Frontal cortex (tissue), 4 donors: ENCODE results near the gene GABARAP. TPM values are rescaled to one million over a fixed set of nuclear protein-coding genes. Genes with fewer than 3 reads are reported as not detected.
A peak's percentile ranks its signal among the peaks of the same experiment; 100 is the strongest.
"Not testable (repeated sequence)": the region's sequence is repeated elsewhere in the genome, so short reads cannot be mapped to it uniquely, and the experiment has no call there.

Experiments used
- DNase-seq, 2 donors: peaks; one replicate each; pipeline ENCODE4 v3.0.0; 2012; ENCODE audit warnings: low spot score in 2 of 2
- FAIRE-seq: peaks from 2 replicates; lab custom pipeline; 2012; peaks lifted over from hg19 to GRCh38; lab: Jason Lieb, UNC
- total RNA-seq: library from RNA; depleted of rRNA; stranded (reverse); fragments of >200 nt; gene quantifications from one replicate; pipeline ENCODE4 v1.2.3, GENCODE V29; 2014
- donor health status: control.
- donor health status: control.
- donor health status: control.

GABARAP gene
- total RNA-seq, 1 donor from 2014 or later, result 108 TPM

DNA sequence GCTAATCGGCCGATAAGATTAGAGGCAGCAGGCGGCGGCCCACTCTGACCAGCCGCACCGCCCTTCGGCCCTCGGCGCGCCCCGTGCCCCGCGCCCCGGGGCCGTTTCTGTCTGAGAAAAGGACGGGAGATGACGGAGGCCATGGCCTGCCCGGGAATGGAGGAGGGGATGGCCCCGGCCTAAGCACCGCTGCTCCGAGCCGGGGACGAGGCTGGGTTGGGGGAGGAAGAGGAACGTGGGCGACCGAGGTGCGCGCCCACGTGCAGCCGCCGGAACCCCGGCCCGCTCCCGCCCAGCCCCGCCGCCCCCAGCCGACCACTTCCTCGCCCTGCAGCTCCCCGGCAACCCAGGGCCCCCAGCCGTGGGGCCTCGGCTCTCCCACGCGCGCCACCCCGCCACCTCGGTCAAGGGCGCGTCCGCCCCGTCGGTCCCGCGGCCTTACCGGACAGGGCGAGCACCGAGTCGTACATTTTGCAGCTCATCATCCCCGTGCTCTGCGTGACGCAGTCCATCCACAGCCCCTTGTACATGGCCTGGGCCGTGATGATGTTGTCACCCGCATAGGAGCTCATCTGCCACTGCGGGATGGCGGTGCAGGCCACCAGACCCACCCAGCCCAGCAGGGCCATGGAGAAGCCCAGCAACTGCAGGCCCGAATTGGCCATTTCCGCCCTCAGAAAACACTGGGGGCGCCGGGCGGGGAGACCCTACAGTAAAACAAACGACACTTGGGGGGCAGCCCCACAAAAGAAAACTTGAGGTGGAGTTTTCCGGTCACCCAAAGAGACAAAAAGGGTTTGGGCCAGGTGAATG is 19.3 kb upstream of the GABARAP start:
- FAIRE-seq, result no peak

DNA sequence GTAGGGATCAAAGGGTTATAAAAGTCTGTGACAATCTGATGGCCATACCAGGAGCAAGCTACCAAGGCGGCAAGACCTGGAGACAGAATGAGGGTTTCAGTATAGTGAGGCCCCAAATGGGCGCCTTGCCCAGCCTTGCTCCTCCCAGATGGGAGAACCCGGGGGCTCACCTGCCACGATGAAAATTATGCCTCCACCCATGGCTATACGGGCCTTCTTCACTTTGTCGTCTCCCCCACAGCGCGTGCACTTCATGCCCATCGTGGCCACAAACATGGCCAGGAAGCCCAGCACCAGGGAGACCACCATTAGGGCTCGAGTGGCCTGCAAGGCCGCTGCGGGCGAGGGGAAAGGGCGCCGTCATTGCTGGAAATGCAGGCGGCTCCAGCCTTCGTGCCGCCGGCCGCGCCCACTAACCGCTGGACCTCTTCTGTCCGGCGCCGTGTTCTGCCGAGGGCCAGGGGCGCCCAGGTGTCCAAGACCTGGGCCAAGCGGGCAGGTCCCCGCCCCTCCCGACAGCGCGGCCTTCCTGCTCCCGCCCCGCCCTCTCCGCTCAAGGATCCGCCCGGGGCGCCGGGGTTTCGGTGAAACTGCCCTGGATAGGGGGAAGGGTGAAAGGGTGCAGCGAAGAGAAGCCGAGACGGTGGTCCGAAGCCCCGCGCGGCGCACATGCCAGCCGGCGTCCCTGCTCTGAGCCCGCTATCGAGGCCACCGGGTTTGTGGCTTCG is 18.6 kb upstream of the GABARAP start:
- DNase-seq (no peak), FAIRE-seq (no peak)

More for the DNA sequence above, 19.3 kb upstream of the GABARAP start:
- DNase-seq, result no peak

DNA sequence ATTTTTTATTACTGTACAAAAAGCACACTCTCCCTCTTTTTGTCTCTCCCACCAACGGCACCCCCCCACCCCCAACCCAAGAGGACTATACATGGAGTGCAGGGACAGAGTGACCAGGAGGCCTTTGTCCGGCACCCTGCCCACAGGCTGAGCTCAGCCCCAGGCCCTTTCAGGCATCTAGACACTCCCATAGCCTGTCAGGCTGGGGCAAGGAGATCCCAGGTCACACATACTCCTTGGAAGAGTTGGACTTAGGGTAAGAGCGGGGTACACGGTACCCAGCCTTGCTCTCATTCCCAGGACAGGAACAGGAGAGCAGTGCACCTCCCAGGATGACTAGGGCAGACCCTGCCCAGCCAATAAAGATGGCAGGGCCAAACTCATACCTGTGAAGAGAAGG is 17.9 kb upstream of the GABARAP start:
- DNase-seq (no peak), FAIRE-seq (no peak)

DNA sequence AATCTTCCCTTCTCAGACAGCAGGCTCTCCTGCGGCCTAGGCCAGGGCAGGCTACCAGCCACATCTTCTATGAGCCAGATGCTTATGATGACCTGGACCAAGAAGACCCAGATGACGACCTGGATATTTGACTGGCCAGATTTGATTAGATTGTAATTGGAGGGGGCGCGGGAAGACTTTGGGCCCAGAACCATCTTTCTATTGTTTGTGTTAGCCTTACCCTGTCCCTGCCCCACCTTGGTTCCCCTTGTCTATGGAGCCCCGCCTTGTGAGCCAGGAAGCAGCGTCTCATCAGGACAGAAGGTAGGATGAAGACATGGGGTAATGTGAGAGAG is 17.3 kb upstream of the GABARAP start:
- FAIRE-seq (no peak), DNase-seq (no peak)

- no peak for FAIRE-seq
- DNase-seq, result no peak
These were observed 16.7 kb upstream of the GABARAP start for GRCh38 chr17:7258731-7259554.

GRCh38 chr17:7256766-7257456 is 14.7 kb upstream of the GABARAP start:
- FAIRE-seq, result no peak
- no peak for DNase-seq

GRCh38 chr17:7254511-7254910 is 12.3 kb upstream of the GABARAP start:
- DNase-seq, result peak in 1 of 2 donors; percentile 6
- no peak for FAIRE-seq

DNA sequence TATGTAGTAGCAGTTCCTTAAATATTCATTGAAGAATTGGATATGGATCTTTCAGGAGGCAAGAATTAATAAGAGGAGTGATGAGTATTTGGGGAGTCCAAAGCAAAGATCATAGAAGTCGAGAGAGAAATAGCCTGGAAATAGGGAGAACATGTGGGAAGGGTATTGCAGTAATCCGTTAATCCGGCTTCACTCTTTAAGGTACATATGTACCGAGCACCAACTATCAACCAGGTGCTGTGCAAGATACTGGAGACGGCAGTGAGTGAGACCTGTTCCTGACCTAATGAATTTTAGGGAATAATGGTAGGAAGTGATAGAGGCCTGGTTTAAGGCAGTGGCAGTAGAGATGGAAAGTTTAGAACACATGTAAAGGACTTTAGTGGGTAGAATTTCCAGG is 10.8 kb upstream of the GABARAP start:
- FAIRE-seq (no peak), DNase-seq (no peak)

GRCh38 chr17:7252176-7253043 is 10.2 kb upstream of the GABARAP start, which contains the start of gene ELP5:
Gene ELP5 (plus strand): TSS chr17:7252215. CDS start chr17:7252551, 336 bp downstream.
- FAIRE-seq (no peak), DNase-seq (peak; percentile 82 to 90)

DNA sequence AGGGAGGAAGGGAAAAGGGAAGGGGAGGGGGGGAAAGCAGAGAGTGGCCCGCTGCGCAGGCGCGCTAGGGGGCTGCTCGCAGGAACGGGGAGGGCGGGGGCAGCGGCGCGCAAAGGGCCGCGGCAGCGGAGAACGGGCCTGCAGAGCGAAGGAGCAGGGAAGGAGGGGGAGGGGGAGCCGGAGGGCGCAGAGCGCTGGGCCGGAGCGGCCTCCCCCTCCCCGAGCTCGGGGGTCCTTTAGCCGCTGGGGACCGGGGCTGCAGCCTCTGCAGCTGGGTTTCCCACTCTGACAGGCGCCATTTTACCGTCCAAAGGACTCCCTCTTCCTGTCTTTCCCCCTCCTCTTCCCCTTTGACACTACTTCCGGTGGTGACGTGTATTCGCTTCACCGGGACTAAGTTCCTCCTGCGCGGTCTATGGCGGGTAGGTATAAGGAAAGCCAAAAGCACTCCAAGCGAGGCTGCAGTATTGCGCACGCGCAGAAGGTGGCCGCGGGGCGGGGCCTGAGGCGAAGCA is 9.5 kb upstream of the GABARAP start, which contains the start of gene CTDNEP1:
Gene CTDNEP1, minus strand, starts transcription at position 74 of the 515 bp plus-strand sequence. CDS start 438 bp downstream, outside the sequence.
- FAIRE-seq (peak; percentile 47), DNase-seq (peak; percentile 97 to 98)

GRCh38 chr17:7250695-7251627 is 8.7 kb upstream of the GABARAP start:
- no peak for FAIRE-seq
- DNase-seq, result no peak

DNA sequence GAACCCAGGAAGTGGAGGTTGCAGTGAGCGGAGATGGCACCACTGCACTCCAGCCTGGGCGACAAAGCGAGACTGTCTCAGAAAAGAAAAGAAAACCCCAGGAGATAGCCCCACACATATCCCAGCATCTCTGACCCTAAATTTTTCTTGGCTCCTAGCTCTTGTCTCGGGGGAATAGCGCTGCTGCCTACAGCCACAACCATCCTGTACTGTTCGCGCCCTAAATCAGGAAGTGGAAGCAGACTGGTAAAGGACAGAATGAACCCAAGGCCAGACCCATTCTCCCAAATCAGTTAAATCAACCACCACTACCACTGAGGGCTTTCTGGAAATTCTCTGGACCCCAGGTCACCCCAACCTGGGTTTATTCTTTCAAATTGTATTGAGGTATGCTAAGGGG is 7.6 kb upstream of the GABARAP start:
- FAIRE-seq, result no peak
- DNase-seq, result no peak

DNA sequence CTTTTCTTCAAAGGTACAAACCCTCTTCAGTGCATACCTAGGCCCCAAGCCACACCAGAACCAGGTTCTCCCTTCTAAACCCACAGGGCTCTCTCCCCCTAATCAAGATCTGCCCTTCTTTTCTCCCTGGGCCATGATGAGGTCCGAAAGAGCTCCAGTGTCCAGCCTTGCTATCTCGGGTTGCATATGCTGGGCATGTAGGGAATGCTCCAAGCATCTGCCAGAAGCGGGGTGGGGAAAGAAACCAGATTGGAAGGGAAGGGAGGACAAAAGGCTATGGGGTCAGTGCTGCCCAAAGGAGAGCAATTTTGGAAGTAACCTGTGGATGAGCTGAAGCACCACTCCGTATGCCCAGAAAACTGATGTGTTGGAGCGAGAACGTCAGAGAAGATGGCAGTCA is 7.0 kb upstream of the GABARAP start:
- DNase-seq (no peak), FAIRE-seq (no peak)

- no peak for DNase-seq
- no peak for FAIRE-seq
These were observed 6.5 kb upstream of the GABARAP start for GRCh38 chr17:7248796-7249195.

- DNase-seq (no peak), FAIRE-seq (no peak)
These were observed 4.5 kb upstream of the GABARAP start for GRCh38 chr17:7246779-7247178.

DNA sequence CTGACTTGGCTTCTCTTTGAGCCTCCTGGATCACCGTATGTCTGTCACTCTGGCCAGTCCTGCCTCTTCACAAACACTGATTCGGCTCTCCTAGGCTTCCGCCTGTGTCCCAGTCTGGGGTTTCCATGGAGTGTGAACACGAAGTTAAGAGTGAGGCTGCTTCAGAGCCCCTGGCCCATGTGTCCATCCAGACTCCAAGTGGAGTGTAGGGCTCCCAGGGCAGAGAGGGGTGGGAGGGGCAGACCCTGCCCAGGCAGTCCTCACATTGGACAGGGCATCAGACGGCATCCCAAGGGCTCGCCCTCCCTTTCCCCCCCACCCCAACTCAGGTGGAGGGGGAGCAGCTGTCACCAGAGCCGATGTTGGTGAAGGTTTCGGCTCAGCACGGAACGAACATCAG is 1.6 kb upstream of the GABARAP start:
- DNase-seq, FAIRE-seq: not testable (repeated sequence)

- FAIRE-seq, result no peak
- no peak for DNase-seq
These were observed 1.1 kb upstream of the GABARAP start for GRCh38 chr17:7243453-7243729.
